ENCODE results near the gene SOX3.

SOX3 gene

DNA sequence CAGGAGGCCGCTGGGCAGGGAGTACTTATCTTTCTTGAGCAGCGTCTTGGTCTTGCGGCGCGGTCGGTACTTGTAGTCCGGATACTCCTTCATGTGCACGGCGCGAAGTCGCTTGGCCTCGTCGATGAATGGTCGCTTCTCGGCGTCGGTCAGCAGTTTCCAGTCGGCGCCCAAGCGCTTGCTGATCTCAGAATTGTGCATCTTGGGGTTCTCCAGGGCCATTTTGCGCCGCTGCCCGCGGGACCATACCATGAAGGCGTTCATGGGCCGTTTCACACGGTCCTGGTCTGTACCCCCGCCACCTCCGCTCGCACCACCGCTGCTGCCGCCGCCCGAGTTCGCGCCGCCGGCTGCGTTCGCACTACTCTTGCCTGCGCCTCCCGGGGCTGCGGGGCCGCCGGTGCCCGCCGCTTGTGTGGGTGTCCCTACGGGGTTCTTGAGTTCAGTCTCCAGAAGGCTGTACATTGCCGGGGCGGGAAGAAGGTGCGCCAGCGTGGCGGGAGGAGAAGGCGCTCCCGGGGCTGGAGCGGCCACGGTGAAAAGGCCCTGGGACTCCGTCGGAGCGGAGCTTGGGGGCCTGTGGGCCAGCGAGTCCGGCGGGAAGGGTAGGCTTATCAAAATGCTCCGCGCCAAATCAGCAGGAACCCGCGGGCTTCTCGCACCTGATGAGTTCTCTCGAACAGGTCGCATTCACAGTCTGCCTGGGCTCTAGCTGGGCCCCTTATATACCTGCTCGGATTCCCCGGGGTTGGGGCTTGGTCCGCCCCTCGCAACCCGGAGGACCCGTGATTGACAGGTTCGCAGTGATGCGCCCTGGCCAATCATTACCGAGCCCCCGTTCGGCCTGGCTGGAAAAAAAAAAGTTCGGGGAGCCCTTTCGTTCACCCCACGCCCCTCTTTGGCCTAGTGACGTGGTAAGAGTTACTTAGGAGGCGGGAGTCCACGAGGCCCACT lies at the start of gene SOX3:
Gene SOX3, minus strand, starts transcription at position 699 of the 954 bp plus-strand sequence. Its CDS starts 9 bp downstream, at position 690.
- DNase-seq: no peak

DNA sequence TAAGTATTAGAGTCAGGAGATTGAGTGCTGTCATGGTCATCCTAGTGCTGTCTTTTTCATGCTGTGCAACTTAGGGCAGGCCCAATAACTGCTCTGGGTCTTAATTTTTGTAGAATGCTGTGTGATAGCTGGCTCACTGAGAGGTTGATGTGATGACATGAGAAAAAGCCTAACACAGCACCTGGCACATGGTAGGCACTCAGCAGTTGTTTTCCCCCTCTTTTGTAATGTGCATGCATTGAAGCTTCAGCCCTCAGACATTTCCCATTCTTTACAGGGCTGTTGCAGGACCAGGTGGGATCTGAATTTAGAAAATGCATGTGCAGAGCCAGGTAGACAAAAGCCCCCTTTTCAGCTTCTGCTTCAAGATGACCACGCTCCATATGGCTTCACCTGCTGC lies 44.1 kb upstream of the SOX3 start:
- no peak for DNase-seq

GRCh38 chrX:140526171-140526570 lies 21.3 kb upstream of the SOX3 start:
- no peak for DNase-seq

DNA sequence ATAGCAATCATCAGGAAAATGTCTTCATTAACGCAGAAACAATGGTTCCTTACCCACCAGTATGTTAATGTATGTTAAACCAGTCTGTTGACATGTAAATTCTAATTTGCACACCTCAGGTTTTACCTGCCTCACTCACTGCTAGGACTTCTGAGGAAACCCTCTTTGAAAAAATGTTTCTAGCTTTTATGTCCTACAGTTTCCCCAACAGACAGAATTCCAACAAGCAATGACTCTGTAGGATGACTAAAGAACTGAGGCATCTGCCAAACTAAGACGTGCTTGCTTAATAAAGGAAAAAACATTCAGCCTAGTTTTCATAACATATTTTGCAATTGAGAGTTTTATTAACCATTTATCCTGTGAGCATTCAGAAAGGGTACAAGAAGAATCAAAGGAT lies 20.6 kb upstream of the SOX3 start:
- DNase-seq: no peak

DNA sequence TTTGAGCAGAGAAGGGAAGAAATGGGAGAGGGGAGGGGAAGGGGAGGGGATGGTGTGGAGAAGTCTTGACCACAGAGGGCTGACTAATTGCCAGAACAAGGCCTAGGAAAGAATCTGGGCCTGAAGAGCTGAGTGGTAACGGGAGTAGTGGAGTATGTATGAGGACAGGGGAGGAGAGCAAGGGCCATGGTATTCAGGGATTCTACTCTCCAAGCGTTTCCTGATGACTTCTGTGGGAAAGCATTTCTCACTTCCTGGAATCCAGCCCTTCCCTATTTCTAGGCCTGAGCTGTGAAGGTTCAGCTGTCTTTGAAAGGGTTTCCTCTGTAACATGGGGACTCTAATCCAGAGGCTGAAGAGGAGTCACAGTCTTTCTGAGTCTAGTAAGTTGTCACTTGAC lies 19.7 kb upstream of the SOX3 start:
- no peak for DNase-seq

GRCh38 chrX:140521393-140521792 lies 16.5 kb upstream of the SOX3 start:
- DNase-seq: no peak

DNA sequence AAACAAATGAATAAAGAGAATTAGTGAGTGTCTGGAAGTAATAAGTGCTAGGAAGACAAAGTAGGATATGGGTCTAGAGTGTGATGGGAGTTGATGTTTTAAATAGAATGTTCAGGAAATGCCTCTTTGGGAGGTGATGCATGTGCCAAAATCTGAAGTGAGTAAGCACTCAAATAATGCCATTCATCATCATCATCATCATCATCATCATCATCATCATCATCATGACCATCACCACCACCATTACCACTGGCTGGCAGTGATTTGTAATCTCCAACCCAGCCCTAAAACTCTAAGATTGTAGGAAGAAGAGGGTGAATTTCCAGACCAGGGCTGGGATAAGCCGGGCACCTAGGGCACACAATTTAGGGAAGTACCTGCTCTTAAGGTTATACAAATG lies 9.7 kb upstream of the SOX3 start:
- no peak for DNase-seq

DNA sequence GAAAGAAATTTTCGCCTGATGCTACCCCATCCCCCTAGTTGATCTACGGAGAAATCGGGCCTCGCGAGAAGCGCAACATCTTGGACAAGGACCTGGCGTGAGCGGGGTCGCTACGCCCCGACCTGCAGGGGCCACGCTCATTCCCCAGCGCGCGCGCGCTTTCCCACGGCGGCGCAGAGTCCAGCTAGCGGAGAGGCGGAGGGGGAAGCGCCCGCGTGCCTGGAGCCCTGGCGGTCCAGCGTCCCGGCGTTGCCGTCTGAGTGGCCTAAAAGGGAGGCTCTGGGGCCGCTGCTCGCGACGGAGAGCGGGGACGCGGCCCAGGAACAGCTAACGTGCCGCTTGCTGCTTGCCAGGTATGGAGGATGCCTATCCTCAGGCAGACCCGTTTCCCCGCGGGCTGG lies 6.0 kb upstream of the SOX3 start:
- DNase-seq: no peak

DNA sequence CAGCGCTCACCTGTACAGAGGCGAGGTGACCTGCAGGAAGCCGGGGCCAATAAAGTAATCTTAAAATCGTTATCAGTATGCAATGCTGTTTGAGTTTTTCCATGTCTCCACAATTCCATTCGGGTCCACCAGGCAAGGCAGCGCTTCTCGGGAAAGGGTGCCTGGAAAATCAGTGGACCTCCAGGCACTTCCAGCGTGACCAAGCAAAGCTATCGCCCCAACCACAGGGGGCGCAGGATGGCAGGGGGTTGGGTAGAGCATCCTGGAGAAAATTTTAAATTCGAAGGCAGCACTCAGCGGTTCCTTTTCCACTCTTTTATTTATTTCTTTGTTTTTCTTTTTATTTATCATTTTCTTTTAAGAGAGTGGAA lies 5.4 kb upstream of the SOX3 start:
- no peak for DNase-seq

- DNase-seq: no peak
These were observed 4.8 kb upstream of the SOX3 start for GRCh38 chrX:140509468-140510305.

- no peak for DNase-seq
These were observed 4.1 kb upstream of the SOX3 start for GRCh38 chrX:140508958-140509357.

DNA sequence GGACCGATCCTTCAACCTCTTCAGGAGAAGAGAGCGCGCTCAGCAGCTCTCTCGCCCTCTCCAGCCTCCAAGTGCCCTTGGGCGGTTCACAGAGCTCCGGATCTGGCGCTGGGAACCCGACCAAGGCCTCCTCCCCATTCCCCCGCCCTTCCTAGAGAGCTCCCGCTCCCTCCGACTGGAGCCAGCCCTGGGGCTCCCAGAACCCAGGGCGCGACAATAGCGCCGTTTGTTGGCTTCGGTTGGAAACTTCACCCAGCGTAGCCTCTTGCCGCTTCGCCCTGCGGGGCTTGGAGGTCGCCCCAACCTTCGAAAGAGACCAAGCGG lies 3.1 kb upstream of the SOX3 start:
- DNase-seq: no peak

DNA sequence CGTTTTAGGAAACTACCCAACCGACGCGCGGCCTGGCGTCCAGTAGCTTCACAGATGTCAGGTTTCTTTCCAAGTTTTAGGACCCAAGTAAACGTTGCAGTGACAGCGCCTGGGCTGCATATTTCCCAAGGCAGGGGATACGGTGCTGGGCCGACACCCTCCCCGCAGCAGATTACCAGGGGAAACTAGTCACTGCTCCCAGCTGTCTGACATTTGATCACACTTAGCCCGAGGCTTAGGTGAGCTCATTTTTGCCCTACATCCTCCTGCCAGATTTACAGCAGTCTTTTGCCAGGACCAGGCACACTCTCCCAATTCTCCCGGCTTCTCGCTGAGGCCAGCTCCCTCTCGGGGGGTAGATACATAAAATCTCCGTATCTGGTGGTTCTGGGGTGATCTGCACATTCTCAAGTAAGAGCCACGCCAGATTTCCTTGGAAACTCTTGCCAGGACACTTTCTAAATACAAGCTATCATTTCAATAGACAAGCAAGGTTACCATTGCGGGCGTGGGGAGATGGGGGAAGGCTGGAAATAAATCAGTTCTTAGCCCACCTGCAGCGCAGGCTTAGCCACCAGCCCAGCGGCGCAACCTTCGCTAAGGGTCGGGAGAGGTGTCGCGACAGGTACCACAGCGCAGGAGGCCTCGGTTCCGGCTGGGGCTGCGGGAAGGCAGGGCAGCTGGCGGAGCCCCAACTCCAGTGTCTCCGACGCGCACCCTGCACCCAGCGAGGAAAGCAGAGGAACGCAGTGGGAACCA lies 2.5 kb upstream of the SOX3 start:
- no peak for DNase-seq

GRCh38 chrX:140505421-140506337 lies 810 bp upstream of the SOX3 start:
- no peak for DNase-seq

GRCh38 chrX:140503714-140504351 lies 1.0 kb downstream of the SOX3 start:
- no peak for DNase-seq

DNA sequence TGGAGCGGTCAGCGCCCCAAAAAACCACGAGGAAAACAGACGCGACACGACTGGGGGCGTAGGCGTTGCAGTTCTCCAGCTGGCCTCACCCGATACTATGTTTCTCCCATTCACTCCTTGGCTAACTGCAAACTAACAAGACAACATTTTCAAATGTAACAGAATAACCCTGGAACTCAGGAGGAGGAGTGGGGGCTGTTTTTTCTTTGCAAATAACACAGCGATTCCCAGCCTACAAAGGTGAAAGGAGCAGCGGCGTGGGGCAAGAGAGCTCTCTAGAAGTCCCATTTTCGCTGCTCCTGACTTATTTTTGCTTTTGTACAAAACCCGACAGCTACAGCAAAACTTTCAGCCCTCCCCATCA lies 1.6 kb downstream of the SOX3 start:
- DNase-seq: no peak

GRCh38 chrX:140502491-140503237 lies 2.2 kb downstream of the SOX3 start:
- DNase-seq: no peak

DNA sequence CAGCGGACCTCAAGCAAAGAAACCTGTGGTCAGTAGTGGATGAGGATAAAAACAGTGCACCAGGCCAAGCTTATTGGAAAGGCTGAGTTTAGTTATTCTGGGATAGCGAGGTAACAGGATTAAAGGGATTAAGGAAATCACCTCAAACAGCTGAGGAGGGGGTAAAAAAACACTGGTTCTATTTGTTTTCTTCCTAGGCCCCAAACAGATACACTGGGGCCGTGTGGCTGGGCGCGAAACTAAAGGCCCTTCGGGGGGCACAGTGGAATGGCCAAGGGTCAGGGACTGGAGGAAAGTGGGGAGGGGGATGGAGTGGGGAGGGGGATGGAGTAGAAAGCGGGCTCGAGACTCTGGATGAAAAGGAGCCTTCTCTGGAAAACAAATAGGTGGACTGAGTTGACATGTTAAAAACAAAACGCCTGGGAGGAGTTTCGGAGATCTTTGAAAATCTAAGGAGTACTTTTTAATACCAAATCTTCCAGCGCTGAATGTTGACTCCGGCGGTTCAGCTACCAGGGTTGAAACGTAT lies 2.9 kb downstream of the SOX3 start:
- no peak for DNase-seq

GRCh38 chrX:140501321-140501720 lies 3.5 kb downstream of the SOX3 start:
- DNase-seq: no peak

- no peak for DNase-seq
These were observed 4.4 kb downstream of the SOX3 start for GRCh38 chrX:140500441-140500840.

- no peak for DNase-seq
These were observed 9.1 kb downstream of the SOX3 start for GRCh38 chrX:140495739-140496138.

Data from NCI-H2171 (cell line).